OCI-LY3 (cell line): Measurements from ENCODE around the gene SLC29A3.

Experiments
- H2AFZ ChIP-seq: fragments of 200-600, 300-600 bp; shearing (Covaris generic); 2 replicates; pipeline ENCODE4 v1.6.0; 2014; ENCODE audit warnings: antibody characterized with exemption, low read depth, low read length
- H3K27ac ChIP-seq: fragments of 200-600, 300-600 bp; sonication (generic); 2 replicates; pipeline ENCODE4 v1.5.1; 2014; ENCODE audit warnings: mild to moderate bottlenecking, low read length, moderate library complexity, mixed read lengths
- H3K27me3 ChIP-seq: fragments of 200-600, 300-600 bp; sonication (generic); 2 replicates; pipeline ENCODE4 v1.6.1; 2014; ENCODE audit warnings: low read depth, low read length, mixed read lengths
- H3K36me3 ChIP-seq: fragments of 200-600, 300-600 bp; sonication (generic); replicated peaks from 2 replicates; pipeline ENCODE3; 2014; ENCODE audit warnings: low read depth, low read length, mixed read lengths
- H3K4me1 ChIP-seq: fragments of 300-600, 200-600 bp; sonication (generic); 2 replicates; pipeline ENCODE4 v1.6.1; 2014; ENCODE audit warnings: low read length, mixed read lengths
- H3K4me2 ChIP-seq: fragments of 200-600, 300-600 bp; sonication (generic); 2 replicates; pipeline ENCODE4 v1.6.1; 2014; ENCODE audit warnings: low read length, mixed read lengths
- H3K4me3 ChIP-seq: fragments of 300-600, 200-600 bp; sonication (generic); 2 replicates; pipeline ENCODE4 v1.5.1; 2014; ENCODE audit warnings: antibody characterized with exemption, mild to moderate bottlenecking, low read length, moderate library complexity
- H3K79me2 ChIP-seq: fragments of 300-600, 200-600 bp; shearing (Covaris generic); 2 replicates; pipeline ENCODE4 v1.6.1; 2014; ENCODE audit warnings: mild to moderate bottlenecking, low read length, mixed read lengths
- H3K9ac ChIP-seq: fragments of 300-600, 200-600 bp; shearing (Covaris generic); 2 replicates; pipeline ENCODE4 v1.6.0; 2014; ENCODE audit warnings: mild to moderate bottlenecking, low read length, moderate library complexity
- H3K9me3 ChIP-seq: fragments of 200-600, 300-600 bp; shearing (Covaris generic); 2 replicates; pipeline ENCODE4 v1.6.1; 2014; ENCODE audit warnings: low read length, mixed read lengths; ENCODE audit not compliant: insufficient read depth
- H4K20me1 ChIP-seq: fragments of 200-600, 300-600 bp; sonication (generic); 2 replicates; pipeline ENCODE4 v1.6.1; 2016; ENCODE audit warnings: low read length, mixed read lengths; ENCODE audit not compliant: insufficient read depth
- CTCF ChIP-seq: fragments of 200-600, 300-600 bp; sonication (generic); IDR thresholded peaks from 2 replicates; pipeline ENCODE4 v1.5.1; 2014; ENCODE audit warnings: antibody characterized with exemption, low read length, low read depth
- EZH2phosphoT487 ChIP-seq: fragments of 200-600 bp; shearing (Covaris generic); IDR thresholded peaks from 2 replicates; pipeline ENCODE4 v1.6.1; 2018; ENCODE audit warnings: antibody characterized with exemption, mixed run types, low read depth

The SLC29A3 gene

DNA sequence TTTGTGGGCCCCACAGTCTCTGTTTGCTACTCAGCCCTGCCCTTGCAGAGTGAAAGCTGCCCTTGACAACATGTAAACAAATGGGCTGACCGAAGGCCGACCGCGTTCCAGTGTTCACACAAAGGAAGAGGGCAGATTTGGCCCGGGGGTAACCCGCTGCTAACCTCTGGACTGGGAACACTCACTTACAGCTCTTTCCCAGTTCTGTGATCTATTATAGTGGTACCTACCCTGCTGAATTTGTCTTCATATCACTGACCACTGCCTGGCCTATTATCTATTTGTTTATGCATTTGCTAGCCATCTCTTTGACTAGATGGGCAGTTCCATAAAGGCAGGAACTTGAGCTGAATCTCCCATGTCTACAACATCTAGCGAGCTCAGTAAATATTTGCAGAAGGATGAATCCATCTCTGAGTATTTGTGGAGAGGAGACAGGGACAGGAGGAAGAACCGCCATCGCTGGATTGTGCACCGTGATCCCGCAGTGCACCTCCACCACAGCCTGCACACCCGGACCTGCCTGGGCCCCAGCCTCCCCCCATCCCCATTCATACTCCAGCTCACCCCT lies 15.2 kb downstream of the SLC29A3 start:
- no peaks in the 10 kb centered on the region for H3K9me3 ChIP-seq
- no peaks in the 10 kb centered on the region for H3K27me3 ChIP-seq
- no peak for TF ChIP-seq EZH2phosphoT487
- no peak for TF ChIP-seq CTCF
- no peaks in the 10 kb centered on the region for H3K79me2 ChIP-seq
- H3K4me1 ChIP-seq: peaks cover 11% of the 10 kb centered on the region
- no peak overlapping the region for H3K4me2 ChIP-seq
- no peak overlapping the region for H3K4me3 ChIP-seq
- H3K9ac ChIP-seq: no peak overlapping the region
- no peak overlapping the region for H2AFZ ChIP-seq
- H3K27ac ChIP-seq: no peak overlapping the region
- H4K20me1 ChIP-seq: no peaks in the 10 kb centered on the region
- no peaks in the 10 kb centered on the region for H3K36me3 ChIP-seq

- TF ChIP-seq CTCF (no peak), EZH2phosphoT487 (no peak)
- Histone ChIP-seq H2AFZ (no peak overlapping the region), H3K79me2 (no peaks in the 10 kb centered on the region), H3K27me3 (no peaks in the 10 kb centered on the region), H3K36me3 (no peaks in the 10 kb centered on the region), H3K4me2 (no peak overlapping the region), H3K9ac (no peak overlapping the region), H3K4me1 (peaks cover 17% of the 10 kb centered on the region), H3K4me3 (no peak overlapping the region), H3K9me3 (no peaks in the 10 kb centered on the region), H4K20me1 (no peaks in the 10 kb centered on the region), H3K27ac (no peak overlapping the region)
Observed at GRCh38 chr10:71335173-71335708, 16.2 kb downstream of the SLC29A3 start.

- Histone ChIP-seq H4K20me1 (no peaks in the 10 kb centered on the region), H3K36me3 (no peaks in the 10 kb centered on the region), H3K4me1 (peaks cover 18% of the 10 kb centered on the region), H3K9me3 (no peaks in the 10 kb centered on the region), H3K4me3 (no peak overlapping the region), H3K4me2 (no peak overlapping the region), H3K9ac (no peak overlapping the region), H3K27me3 (no peaks in the 10 kb centered on the region), H2AFZ (no peak overlapping the region), H3K79me2 (no peaks in the 10 kb centered on the region), H3K27ac (no peak overlapping the region)
- TF ChIP-seq CTCF (no peak), EZH2phosphoT487 (no peak)
Observed at GRCh38 chr10:71336632-71337031, 17.6 kb downstream of the SLC29A3 start.

GRCh38 chr10:71337219-71337701 lies 18.2 kb downstream of the SLC29A3 start:
- H3K4me3 ChIP-seq: no peak overlapping the region
- H3K79me2 ChIP-seq: no peaks in the 10 kb centered on the region
- H3K27ac ChIP-seq: no peak overlapping the region
- no peaks in the 10 kb centered on the region for H3K9me3 ChIP-seq
- peaks cover 18% of the 10 kb centered on the region for H3K4me1 ChIP-seq
- no peaks in the 10 kb centered on the region for H3K36me3 ChIP-seq
- TF ChIP-seq EZH2phosphoT487: no peak
- no peak for TF ChIP-seq CTCF
- no peak overlapping the region for H2AFZ ChIP-seq
- no peak overlapping the region for H3K4me2 ChIP-seq
- H4K20me1 ChIP-seq: no peaks in the 10 kb centered on the region
- H3K9ac ChIP-seq: no peak overlapping the region
- H3K27me3 ChIP-seq: no peaks in the 10 kb centered on the region
